OCI-LY3 (cell line): Measurements from ENCODE around the gene ATP5F1B.

Experiments used
- CTCF ChIP-seq: fragments of 200-600, 300-600 bp; sonication (generic); IDR thresholded peaks from 2 replicates; pipeline ENCODE4 v1.5.1; 2014; ENCODE audit warnings: antibody characterized with exemption, low read length, low read depth
- EZH2phosphoT487 ChIP-seq: fragments of 200-600 bp; shearing (Covaris generic); IDR thresholded peaks from 2 replicates; pipeline ENCODE4 v1.6.1; 2018; ENCODE audit warnings: antibody characterized with exemption, mixed run types, low read depth

GRCh38 chr12:56657416-56658379 lies 11.9 kb upstream of the ATP5F1B start:
- TF ChIP-seq CTCF (no peak), EZH2phosphoT487 (no peak)
